Measurements from ENCODE around the gene ARF6. TPM values are rescaled to one million over a fixed set of nuclear protein-coding genes. Genes with fewer than 3 reads are reported as not detected.
"Not testable (repeated sequence)": the region's sequence is repeated elsewhere in the genome, so short reads cannot be mapped to it uniquely, and the experiment has no call there.

Gene ARF6
- polyA plus RNA-seq, 1 experiment, result 21.8 TPM

DNA sequence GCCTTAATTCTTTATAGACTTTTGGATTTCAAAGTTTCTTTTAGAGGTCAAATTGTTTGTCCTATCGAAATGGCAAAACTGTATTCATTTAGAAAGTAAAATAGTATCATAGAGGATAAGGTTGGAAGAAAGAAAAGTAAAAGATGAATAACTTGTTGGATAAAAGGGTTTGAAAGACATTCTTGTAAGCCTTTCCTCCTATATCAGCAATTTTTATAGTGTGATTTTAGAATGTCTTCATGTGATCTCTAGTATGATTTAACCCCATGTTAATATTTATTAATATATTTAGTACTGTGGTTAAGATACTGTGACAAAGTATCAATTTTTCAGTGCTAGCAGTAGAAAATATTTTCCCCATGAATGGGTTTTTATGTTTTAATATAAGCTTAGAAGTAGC, 4.5 kb downstream of the ARF6 start:
- TF ChIP-seq, protein P1, sequence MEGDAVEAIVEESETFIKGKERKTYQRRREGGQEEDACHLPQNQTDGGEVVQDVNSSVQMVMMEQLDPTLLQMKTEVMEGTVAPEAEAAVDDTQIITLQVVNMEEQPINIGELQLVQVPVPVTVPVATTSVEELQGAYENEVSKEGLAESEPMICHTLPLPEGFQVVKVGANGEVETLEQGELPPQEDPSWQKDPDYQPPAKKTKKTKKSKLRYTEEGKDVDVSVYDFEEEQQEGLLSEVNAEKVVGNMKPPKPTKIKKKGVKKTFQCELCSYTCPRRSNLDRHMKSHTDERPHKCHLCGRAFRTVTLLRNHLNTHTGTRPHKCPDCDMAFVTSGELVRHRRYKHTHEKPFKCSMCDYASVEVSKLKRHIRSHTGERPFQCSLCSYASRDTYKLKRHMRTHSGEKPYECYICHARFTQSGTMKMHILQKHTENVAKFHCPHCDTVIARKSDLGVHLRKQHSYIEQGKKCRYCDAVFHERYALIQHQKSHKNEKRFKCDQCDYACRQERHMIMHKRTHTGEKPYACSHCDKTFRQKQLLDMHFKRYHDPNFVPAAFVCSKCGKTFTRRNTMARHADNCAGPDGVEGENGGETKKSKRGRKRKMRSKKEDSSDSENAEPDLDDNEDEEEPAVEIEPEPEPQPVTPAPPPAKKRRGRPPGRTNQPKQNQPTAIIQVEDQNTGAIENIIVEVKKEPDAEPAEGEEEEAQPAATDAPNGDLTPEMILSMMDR (IDR thresholded peaks at IDR 0.05; ENCODE audit: insufficient read depth, low read depth, low read length), result no peak
- no peak overlapping the region for H3K4me3 ChIP-seq (ENCODE audit: low read depth, low read length)
- H3K27me3 ChIP-seq (ENCODE audit: control insufficient read depth, insufficient read depth, low read length), result no peaks in the 10 kb centered on the region
- ChIA-PET POLR2A (interaction anchor here (0.6 kb wide), 1 partner anchor 35 kb away, joined by 6 read pairs; no protein-coding TSS in a partner anchor), CTCF (interaction anchor here (0.6 to 1.3 kb wide), 2 partner anchors 16 to 207 kb away, joined by 3 read pairs; no protein-coding TSS in a partner anchor)
- no peak for DNase-seq (ENCODE audit: low read depth)
- 0 out of 2 replicates have a peak, but pooled peaks cover 3% of the 10 kb centered on the region for H3K36me3 ChIP-seq (ENCODE audit: control insufficient read depth, insufficient read depth, low read length)

DNA sequence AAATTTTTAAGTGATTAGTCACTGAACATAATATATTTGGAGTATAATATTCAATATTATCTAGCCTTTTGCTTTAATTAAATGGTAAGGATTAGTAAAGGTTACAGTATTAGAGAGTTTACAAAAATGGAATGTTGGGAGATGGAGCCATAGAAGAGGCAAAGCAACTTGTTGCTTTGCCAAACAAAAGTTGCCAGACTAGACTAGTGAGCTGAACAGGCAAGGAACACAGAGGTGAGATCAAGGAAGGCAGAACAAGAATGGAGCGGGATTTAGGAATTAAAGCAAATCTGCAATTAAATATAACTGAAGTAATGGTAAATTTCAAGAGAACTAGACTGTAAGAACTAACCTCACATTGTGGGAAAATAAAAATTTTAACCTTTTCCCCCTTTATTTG, 5.1 kb downstream of the ARF6 start:
- TF ChIP-seq, protein P1 (IDR thresholded peaks at IDR 0.05; ENCODE audit: insufficient read depth, low read depth, low read length), result no peak
- Histone ChIP-seq H3K27me3 (ENCODE audit: control insufficient read depth, insufficient read depth, low read length) (no peaks in the 10 kb centered on the region), H3K4me3 (ENCODE audit: low read depth, low read length) (no peak overlapping the region), H3K36me3 (ENCODE audit: control insufficient read depth, insufficient read depth, low read length) (0 out of 2 replicates have a peak, but pooled peaks cover 3% of the 10 kb centered on the region)
- ChIA-PET POLR2A (interaction anchor here (0.6 kb wide), 1 partner anchor 103 kb away, joined by 5 read pairs; no protein-coding TSS in a partner anchor), CTCF (interaction anchor here (0.6 to 1.3 kb wide), 2 partner anchors 17 to 206 kb away, joined by 3 read pairs; no protein-coding TSS in a partner anchor)
- DNase-seq (ENCODE audit: low read depth), result no peak

DNA sequence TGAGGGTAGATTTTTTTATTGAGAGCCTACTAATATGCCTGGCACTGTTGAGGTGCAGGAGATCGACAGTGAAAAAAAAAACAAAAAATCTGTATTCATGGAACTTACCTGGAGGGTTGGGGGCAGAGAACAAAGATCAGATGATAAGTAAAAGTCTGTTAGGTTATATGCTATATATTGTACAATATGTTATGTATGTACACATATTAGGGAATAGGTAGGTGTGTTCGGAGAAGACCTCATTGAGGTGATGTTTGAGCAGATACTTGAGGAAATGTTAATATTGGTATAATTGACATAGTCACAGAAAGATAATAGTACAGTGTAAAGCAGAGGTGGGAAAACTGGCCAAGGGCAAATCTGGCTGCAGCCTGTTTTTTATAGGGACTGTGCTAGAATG, 5.6 kb downstream of the ARF6 start:
- ChIA-PET POLR2A (interaction anchor here (0.6 kb wide), 1 partner anchor 103 kb away, joined by 5 read pairs; no protein-coding TSS in a partner anchor), CTCF (interaction anchor here (1.3 kb wide), 1 partner anchor 17 kb away, joined by 3 read pairs; no protein-coding TSS in a partner anchor)
- Histone ChIP-seq H3K27me3 (ENCODE audit: control insufficient read depth, insufficient read depth, low read length) (no peaks in the 10 kb centered on the region), H3K36me3 (ENCODE audit: control insufficient read depth, insufficient read depth, low read length) (0 out of 2 replicates have a peak, but pooled peaks cover 3% of the 10 kb centered on the region), H3K4me3 (ENCODE audit: low read depth, low read length) (no peak overlapping the region)
- no peak for DNase-seq (ENCODE audit: low read depth)
- TF ChIP-seq, protein P1 (IDR thresholded peaks at IDR 0.05; ENCODE audit: insufficient read depth, low read depth, low read length), result no peak

DNA sequence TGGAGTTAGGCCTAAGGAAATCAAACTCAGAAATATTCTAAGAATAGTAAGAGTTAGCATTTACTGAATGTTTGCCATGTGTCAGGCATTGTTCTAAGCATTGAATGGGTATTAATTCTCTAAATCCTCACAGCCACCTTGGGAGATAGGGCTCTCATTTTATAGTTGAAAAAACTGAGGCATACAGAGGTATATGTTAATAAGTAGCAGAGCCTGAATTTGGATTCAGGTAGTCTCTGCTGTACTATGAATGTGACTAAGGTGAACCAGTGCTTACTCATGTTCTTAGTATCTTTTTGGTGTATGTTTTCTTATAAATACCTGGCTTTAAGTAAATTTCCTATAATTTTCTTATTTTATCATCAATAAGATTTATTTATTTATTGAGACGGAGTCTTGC, 8.1 kb downstream of the ARF6 start:
- CTCF ChIA-PET, result no interaction called here

DNA sequence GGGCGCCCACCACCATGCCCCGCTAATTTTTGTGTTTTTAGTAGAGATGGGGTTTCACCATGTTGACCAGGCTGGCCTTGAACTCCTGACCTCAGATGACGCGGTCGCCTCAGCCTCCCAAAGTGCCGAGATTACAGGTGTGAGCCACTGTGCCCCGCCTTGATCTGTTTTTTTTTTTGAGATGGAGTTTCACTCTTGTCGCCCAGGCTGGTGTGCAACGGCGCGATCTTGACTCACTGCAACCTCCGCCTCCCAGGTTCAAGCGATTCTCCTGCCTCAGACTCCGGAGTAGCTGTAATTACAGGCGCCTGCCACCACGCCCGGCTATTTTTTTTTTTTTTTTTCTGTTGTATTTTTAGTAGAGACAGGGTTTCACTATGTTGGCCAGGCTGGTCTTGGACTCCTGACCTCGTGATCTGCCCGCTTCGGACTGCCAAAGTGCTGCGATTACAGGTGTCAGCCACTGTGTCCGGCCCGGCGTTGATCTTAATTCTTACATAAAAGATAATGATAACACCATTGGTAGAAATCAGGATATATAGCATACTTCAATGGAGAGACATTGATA, 9.9 kb downstream of the ARF6 start:
- H3K36me3 ChIP-seq (ENCODE audit: control insufficient read depth, insufficient read depth, low read length); DNase-seq (ENCODE audit: low read depth); H3K4me3 ChIP-seq (ENCODE audit: low read depth, low read length); H3K27me3 ChIP-seq (ENCODE audit: control insufficient read depth, insufficient read depth, low read length); POLR2A ChIA-PET: not testable (repeated sequence)
- CTCF ChIA-PET, result interaction anchor here (0.7 kb wide), 1 partner anchor 592 kb away, joined by 3 read pairs; no protein-coding TSS in a partner anchor

More for the DNA sequence above, 8.1 kb downstream of the ARF6 start:
- no peak overlapping the region for H3K4me3 ChIP-seq (ENCODE audit: low read depth, low read length)
- no peak for DNase-seq (ENCODE audit: low read depth)
- POLR2A ChIA-PET, result no interaction called here
- no peaks in the 10 kb centered on the region for H3K36me3 ChIP-seq (ENCODE audit: control insufficient read depth, insufficient read depth, low read length)
- no peaks in the 10 kb centered on the region for H3K27me3 ChIP-seq (ENCODE audit: control insufficient read depth, insufficient read depth, low read length)
- TF ChIP-seq, protein P1 (IDR thresholded peaks at IDR 0.05; ENCODE audit: insufficient read depth, low read depth, low read length), result no peak
